AG04450 (cell line): ENCODE results near the gene ANKRD18A. TPM values are rescaled to one million over a fixed set of nuclear protein-coding genes. Genes with fewer than 3 reads are reported as not detected.

ENCODE experiments used
- CTCF ChIA-PET: fragments of 300-600, 350-600 bp; formaldehyde crosslinking; extraction: SDS; loops from one replicate; lab custom pipeline; 2022; ENCODE audit warnings: antibody characterized with exemption, inconsistent platforms; lab: Charles Lee
- POLR2A ChIA-PET: fragments of 350-600 bp; formaldehyde crosslinking; extraction: SDS; loops from one replicate; lab custom pipeline; 2021; ENCODE audit warnings: antibody characterized with exemption, inconsistent platforms; lab: Yijun Ruan, JAX
- DNase-seq: peaks from one replicate; pipeline ENCODE4 v3.0.0-alpha.2; 2011; ENCODE audit warnings: low read depth, low spot score
- H3K27ac ChIP-seq: one replicate; pipeline ENCODE4 v1.5.1; 2012; ENCODE audit warnings: low read depth, low read length, control low read depth
- H3K27me3 ChIP-seq: one replicate; pipeline ENCODE4 v1.6.0; 2012; ENCODE audit warnings: low read length; ENCODE audit not compliant: control insufficient read depth, insufficient read depth
- H3K4me3 ChIP-seq: 2 replicates; pipeline ENCODE4 v1.5.1; 2011; ENCODE audit warnings: mild to moderate bottlenecking, low read depth, low read length, control low read depth
- H3K9me3 ChIP-seq: 2 replicates; pipeline ENCODE4 v1.5.1; 2012; ENCODE audit warnings: low read length; ENCODE audit not compliant: control insufficient read depth, insufficient read depth
- CTCF ChIP-seq: IDR thresholded peaks from 2 replicates; pipeline ENCODE4 v1.5.1; 2011; ENCODE audit warnings: low read depth, low read length, control low read depth, inconsistent platforms
- polyA plus RNA-seq: library from polyadenylated mRNA; depleted of rRNA; stranded (reverse); fragments of >200 nt; gene quantifications from 2 replicates; pipeline ENCODE4 v1.2.3, GENCODE V29; 2011

Gene ANKRD18A
- polyA plus RNA-seq, 1 experiment, result 0.31 TPM

- Histone ChIP-seq H3K9me3 (no peaks in the 10 kb centered on the region), H3K27me3 (no peaks in the 10 kb centered on the region), H3K27ac (no peak overlapping the region), H3K4me3 (no peak overlapping the region)
- POLR2A ChIA-PET, result no interaction called here
- peak; percentile 56 for TF ChIP-seq CTCF
- CTCF ChIA-PET, result interaction anchor here (0.6 to 1.7 kb wide), 14 partner anchors 9 to 1573 kb away, joined by 3 to 7 read pairs (median 4); no protein-coding TSS in a partner anchor
- DNase-seq, result peak; percentile 8
Measured at GRCh38 chr9:38641985-38642864, 21.8 kb upstream of the ANKRD18A start.

- Histone ChIP-seq H3K27me3 (no peaks in the 10 kb centered on the region), H3K4me3 (no peak overlapping the region), H3K9me3 (no peaks in the 10 kb centered on the region), H3K27ac (no peak overlapping the region)
- no peak for DNase-seq
- TF ChIP-seq CTCF, result no peak
- CTCF ChIA-PET, result interaction anchor here (0.5 to 1.7 kb wide), 7 partner anchors 12 to 898 kb away, joined by 3 to 7 read pairs (median 4); no protein-coding TSS in a partner anchor
- POLR2A ChIA-PET, result no interaction called here
Measured at GRCh38 chr9:38641142-38641541, 20.7 kb upstream of the ANKRD18A start.

- POLR2A ChIA-PET, result no interaction called here
- no peak for TF ChIP-seq CTCF
- Histone ChIP-seq H3K27ac (no peak overlapping the region), H3K9me3 (no peaks in the 10 kb centered on the region), H3K27me3 (no peaks in the 10 kb centered on the region), H3K4me3 (no peak overlapping the region)
- no peak for DNase-seq
- CTCF ChIA-PET, result no interaction called here
Measured at GRCh38 chr9:38639577-38639940, 19.2 kb upstream of the ANKRD18A start.

GRCh38 chr9:38638881-38639576 lies 18.6 kb upstream of the ANKRD18A start:
- no peak overlapping the region for H3K4me3 ChIP-seq
- POLR2A ChIA-PET, result no interaction called here
- no peaks in the 10 kb centered on the region for H3K27me3 ChIP-seq
- no peak for DNase-seq
- CTCF ChIA-PET, result no interaction called here
- no peak overlapping the region for H3K27ac ChIP-seq
- TF ChIP-seq CTCF, result no peak
- H3K9me3 ChIP-seq, result no peaks in the 10 kb centered on the region

GRCh38 chr9:38634315-38634714 lies 13.9 kb upstream of the ANKRD18A start:
- no peak for TF ChIP-seq CTCF
- Histone ChIP-seq H3K9me3 (no peaks in the 10 kb centered on the region), H3K27me3 (no peaks in the 10 kb centered on the region), H3K4me3 (no peak overlapping the region), H3K27ac (no peak overlapping the region)
- POLR2A ChIA-PET, result no interaction called here
- CTCF ChIA-PET, result no interaction called here
- DNase-seq, result no peak
